GM18873 (cell line): ENCODE measurements around the gene MYH7.
"Not testable (repeated sequence)": the region's sequence is repeated elsewhere in the genome, so short reads cannot be mapped to it uniquely, and the experiment has no call there.

Experiments used
- ATAC-seq: cut with Tn5 transposase; IDR thresholded peaks from one replicate; pipeline ENCODE4 v1.9.1; 2021; ENCODE audit warnings: mild to moderate bottlenecking, moderate library complexity, moderate number of reproducible peaks; ENCODE audit not compliant: unreplicated experiment, low FRiP score

MYH7 gene

DNA sequence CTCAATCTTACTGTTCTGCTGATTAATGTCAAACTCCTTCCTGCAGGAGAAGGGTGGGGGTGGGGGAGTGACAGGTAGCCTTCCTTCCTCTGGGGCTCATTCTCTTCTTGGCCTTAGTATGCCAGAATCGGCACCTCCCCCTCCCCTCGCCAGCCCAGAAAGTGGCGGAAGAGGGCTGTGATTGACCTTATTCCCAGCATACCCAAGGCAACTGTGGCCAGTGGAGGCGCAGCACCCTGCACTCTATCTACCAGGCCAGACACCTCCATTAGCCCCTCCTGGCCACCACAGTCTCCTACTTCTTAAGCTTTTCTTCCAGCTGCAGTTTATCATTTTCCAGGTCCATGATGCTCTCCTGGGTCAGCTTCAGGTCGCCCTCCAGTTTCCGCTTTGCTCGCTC is 42.8 kb downstream of the MYH7 start:
- ATAC-seq, result no peak

- not testable (repeated sequence) for ATAC-seq
Observed at GRCh38 chr14:23389871-23390270, 45.6 kb downstream of the MYH7 start.

- ATAC-seq, result no peak
Observed at GRCh38 chr14:23389396-23389795, 46.1 kb downstream of the MYH7 start.

DNA sequence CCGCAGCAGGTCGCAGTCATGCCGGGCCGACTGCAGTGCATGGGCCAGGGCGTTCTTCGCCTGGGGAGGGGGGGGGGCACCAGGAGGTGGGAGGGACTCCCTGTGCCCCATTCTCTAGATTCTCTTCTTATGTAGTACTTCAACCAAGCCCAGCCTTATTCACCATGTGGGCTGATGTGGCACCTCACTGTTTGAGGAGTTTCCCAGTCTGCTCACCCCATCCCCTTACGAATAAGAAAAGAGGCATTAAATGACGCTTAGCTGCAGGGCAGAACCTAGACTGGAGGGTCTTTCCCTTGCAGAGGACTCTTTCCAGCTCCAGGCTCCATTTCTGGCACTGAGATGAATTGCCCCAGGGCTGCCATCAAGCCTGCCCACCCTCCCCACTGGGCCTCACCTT is 46.5 kb downstream of the MYH7 start:
- ATAC-seq, result no peak

GRCh38 chr14:23387916-23388882 is 47.3 kb downstream of the MYH7 start:
- no peak for ATAC-seq

GRCh38 chr14:23386999-23387398 is 48.5 kb downstream of the MYH7 start:
- no peak for ATAC-seq

- ATAC-seq, result not testable (repeated sequence)
Observed at GRCh38 chr14:23386266-23386657, 49.2 kb downstream of the MYH7 start.

DNA sequence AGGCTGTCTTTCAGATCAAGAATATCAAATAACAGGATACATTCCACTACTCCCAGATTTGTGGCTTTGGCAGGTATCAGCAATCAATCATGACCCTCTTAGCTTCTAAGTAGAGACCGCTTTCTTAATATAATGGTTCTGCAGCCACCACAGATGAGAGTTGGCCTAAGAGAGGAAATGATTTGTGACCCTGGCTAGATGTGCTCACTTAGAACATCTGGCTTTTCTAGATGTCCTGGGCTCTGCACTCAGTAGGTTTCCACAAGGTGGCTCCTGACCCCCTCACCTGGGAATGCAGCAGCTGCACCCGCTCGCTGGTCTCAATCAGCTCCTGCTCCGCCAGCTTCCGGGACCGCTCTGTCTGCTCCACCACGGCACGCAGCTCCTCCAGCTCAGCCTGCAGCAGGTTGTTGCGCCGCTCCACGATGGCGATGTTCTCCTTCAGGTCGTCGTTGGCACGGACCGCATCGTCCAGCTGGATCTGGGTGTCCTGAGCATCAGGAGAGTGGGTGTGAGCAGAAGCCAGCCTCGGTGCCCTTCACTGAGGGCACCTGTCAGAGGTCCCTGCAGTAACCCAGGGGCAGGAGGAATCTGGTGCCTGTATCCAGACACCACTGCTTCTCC is 49.7 kb downstream of the MYH7 start:
- ATAC-seq, result no peak

GRCh38 chr14:23385244-23385641 is 50.2 kb downstream of the MYH7 start:
- ATAC-seq, result no peak

DNA sequence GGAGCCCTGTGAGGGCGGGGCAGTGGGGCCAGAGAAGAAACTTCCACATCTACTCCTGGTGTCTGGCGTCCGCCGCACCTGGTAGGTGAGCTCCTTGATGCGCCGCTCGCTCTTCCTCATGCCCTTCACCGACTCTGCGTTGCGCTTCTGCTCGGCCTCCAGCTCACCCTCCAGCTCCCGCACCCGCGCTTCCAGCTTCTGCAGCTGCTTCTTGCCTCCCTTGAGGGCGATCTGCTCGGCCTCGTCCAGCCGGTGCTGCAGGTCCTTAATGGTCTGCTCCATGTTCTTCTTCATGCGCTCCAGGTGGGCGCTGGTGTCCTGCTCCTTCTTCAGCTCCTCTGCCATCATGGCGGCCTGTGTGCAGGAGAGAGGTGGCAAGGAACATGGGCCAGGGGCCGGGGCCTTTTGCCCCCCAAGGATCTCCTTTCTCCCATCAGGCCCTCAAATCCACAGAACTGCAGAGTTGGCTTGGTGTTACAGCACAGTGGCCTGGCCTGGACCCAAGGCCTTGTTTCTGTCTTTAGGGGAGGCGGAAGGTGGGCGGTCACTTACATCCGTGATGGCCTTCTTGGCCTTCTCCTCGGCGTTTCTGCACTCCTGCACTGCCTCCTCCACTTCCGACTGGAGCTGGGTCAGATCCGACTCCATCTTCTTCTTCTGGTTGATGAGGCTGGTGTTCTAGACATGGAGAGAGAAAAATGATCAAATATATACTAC is 50.9 kb downstream of the MYH7 start:
- no peak for ATAC-seq

GRCh38 chr14:23382731-23383440 is 52.6 kb downstream of the MYH7 start:
- ATAC-seq, result no peak

GRCh38 chr14:23382276-23382675 is 53.2 kb downstream of the MYH7 start:
- no peak for ATAC-seq

DNA sequence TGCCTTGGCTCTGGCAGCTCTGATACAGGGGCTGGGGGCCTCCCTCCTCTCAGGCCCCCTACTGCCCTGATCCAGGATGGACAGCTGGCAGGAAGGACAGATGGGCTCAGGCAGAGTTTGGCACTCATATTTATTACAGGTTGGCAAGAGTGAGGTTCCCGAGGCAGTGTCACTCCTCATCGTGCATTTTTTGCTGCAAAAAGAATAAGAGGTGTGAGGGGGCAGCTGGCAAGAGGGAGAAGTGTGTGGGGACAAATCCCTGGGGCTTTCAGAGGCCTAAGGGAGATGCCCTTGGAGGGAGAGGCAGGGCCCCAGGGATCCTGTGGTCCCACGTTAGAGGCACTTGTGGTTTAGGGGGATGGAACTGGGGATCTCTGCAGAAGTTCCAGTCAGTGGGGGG is 53.6 kb downstream of the MYH7 start:
- no peak for ATAC-seq

DNA sequence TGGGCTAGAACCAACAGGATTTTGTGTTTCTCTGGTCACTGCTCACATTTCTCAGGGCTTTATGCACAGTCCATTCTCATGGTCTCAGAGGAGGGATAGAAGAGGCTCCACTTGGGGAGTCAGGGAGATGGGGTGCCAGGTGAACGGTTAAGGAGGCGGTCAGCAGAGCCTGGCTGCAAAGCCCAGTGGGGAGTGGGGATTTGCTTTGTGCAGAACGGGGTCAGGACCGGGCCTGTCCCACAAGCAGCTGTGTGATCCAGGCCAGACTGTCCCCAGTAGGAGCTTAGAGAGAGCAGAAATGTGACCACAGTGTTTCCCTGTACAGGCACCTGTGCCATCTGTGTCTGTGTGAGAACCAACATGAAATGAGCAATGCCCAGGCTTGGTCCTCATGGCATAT is 54.5 kb downstream of the MYH7 start:
- no peak for ATAC-seq

DNA sequence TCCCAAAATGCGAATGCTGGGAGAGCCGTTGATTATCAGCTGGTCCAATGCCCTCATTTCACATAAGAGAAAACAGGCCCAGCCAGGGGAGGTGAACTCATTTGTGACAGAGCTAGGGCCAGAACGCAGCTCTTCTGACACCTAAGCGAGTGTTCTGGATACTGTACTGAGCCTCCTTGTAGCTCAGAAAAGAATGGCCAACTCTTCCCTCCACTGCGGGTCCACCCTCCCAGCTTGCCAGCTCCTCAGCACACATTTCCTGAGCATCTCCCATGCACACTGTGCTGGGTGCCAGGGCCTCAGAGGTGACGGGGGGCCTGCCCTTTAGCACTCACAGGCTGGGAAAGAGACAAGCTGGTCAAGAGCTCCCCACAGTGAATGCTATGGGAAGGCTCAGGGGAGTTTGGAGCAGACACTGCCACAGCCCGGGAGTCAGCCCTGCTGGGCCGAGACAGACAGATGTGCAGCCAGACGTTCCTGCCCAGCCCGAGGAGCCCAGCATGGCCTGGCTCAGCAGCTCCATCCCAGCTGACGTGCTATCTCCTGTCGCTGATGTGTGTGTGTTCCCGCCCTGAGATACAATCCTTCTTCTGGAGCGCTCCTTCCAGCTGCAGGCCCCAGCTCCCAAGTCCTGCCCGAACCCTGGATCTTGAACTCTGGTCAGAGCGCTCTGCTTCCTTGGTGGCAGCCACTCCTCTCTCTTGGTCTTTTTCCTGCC is 55.1 kb downstream of the MYH7 start:
- no peak for ATAC-seq

DNA sequence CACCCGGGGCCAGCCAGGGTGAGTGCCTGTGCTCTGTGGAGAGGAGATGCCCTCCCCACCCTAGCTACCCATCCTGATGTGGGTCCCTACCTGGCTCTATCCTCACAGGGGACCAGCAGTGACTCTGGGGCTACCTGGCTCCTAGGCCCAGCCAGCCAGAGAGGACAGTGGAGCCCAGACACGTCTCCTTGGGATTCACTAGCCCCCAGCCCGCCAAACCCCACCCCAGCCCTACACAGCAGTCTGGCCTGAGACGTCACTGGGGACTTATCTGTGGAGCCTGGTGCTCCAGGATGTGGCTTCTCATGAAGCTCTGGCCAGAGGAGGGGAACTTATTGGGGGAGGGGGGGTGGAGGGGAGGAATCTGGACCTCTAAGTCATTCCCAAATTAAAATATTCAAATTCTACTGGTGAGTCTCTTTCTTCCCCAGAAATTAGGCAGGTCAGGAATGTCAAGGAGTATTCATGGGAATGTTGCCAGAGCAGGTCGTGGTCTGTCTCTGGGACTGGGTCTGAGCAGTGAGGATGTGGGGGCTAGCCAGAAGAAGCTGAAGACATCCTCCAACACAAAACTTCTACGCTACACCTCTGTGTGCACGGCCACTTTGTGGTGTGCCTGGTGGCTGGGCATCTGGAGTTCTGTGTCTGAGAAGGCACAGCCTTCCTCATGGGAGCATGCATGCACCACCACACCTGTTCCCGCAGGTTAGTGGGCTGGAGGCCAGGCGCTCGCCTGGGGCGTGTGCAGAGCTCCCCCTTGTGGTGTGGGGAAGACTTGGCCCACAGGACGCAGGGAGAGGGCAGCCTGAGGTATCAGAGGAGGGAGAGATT is 55.9 kb downstream of the MYH7 start:
- no peak for ATAC-seq

DNA sequence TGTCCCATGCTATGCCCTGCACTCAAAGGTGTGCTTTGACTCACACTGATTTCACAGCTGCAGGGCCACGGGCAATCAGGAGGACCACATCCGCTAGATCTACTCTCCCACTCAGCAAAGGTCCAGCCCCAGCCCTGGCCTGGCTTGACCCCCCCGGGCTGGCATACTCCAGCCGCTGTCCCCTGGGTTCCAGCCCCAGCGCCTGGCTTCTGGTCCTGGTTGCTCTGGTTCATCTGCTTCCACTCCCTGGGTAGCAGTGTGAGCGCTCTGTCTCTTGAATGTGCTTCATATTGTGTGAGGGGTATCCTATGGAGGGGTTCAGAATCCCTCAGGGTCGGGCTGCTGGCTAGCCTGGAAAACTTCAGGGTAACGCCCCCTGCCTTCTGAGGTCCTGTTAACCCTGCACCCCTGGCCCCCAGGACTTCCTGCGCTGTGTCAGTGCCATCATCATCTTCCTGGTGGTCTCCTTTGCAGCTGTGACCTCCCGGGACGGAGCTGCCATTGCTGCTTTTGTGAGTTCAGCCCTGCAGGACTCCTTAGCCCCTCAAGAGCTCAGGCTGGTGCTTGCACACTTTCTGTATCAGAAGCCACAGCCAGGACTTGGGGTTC is 56.7 kb downstream of the MYH7 start:
- ATAC-seq, result no peak
